Measurements from ENCODE around the gene CSRNP3.

GRCh38 chr2:165420231-165420630 lies 49.3 kb upstream of the CSRNP3 start:
- TF ChIP-seq CTCF (IDR thresholded peaks at IDR 0.05) (no peak), POLR2AphosphoS5 (IDR thresholded peaks at IDR 0.05) (no peak)

Data from sigmoid colon (tissue), 4 donors.